SU-DHL-6 (cell line): ENCODE measurements around the gene LUZP1.

ENCODE experiments used
- EZH2phosphoT487 ChIP-seq: fragments of 200-600 bp; sonication (generic), shearing (Covaris generic); conservative IDR thresholded peaks from 2 replicates; pipeline ENCODE4 v1.6.1; 2018; ENCODE audit warnings: mild to moderate bottlenecking, antibody characterized with exemption, low read length, moderate library complexity, mixed read lengths
- TF ChIP-seq, protein P1 (sequence below): fragments of 200-600 bp; sonication (generic); IDR thresholded peaks from one replicate; pipeline ENCODE4 v1.5.1; 2017; ENCODE audit warnings: antibody characterized with exemption, mild to moderate bottlenecking, low read length, moderate library complexity; ENCODE audit not compliant: insufficient read depth, poor library complexity, severe bottlenecking

GRCh38 chr1:23084880-23085279 lies 83.8 kb downstream of the LUZP1 start:
- TF ChIP-seq, protein P1, sequence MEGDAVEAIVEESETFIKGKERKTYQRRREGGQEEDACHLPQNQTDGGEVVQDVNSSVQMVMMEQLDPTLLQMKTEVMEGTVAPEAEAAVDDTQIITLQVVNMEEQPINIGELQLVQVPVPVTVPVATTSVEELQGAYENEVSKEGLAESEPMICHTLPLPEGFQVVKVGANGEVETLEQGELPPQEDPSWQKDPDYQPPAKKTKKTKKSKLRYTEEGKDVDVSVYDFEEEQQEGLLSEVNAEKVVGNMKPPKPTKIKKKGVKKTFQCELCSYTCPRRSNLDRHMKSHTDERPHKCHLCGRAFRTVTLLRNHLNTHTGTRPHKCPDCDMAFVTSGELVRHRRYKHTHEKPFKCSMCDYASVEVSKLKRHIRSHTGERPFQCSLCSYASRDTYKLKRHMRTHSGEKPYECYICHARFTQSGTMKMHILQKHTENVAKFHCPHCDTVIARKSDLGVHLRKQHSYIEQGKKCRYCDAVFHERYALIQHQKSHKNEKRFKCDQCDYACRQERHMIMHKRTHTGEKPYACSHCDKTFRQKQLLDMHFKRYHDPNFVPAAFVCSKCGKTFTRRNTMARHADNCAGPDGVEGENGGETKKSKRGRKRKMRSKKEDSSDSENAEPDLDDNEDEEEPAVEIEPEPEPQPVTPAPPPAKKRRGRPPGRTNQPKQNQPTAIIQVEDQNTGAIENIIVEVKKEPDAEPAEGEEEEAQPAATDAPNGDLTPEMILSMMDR, result no peak
- TF ChIP-seq EZH2phosphoT487, result no peak
